Spleen (tissue), 7 donors: ENCODE data around the gene CCDC9.

ENCODE experiments used
- POLR2A ChIP-seq, 3 donors: fragments of 450-650 bp; IDR thresholded peaks; one replicate each; pipeline ENCODE4 v1.5.1; 2017; ENCODE audit warnings: antibody characterized with exemption in 3 of 3, mild to moderate bottlenecking in 1 of 3
- POLR2AphosphoS5 ChIP-seq, 3 donors: sonication (generic); formaldehyde crosslinking; IDR thresholded peaks; one replicate each; pipeline ENCODE4 v1.5.1; 2017; ENCODE audit warnings: antibody characterized with exemption in 3 of 3
- TF ChIP-seq, protein P1 (sequence below), 11 experiments: fragments of 200-600 bp in 7 of 11; fragments of 450-650 bp in 4 of 11; sonication (generic) in 4 of 11; IDR thresholded peaks in 8 of 11; conservative IDR thresholded peaks in 3 of 11; 1 replicate in 7 of 11; 2 replicates in 4 of 11; pipeline versions ENCODE4 v1.4.0 to v1.8.0; 2016 to 2021; ENCODE audit warnings: antibody characterized with exemption in 11 of 11, inconsistent platforms in 4 of 11, mild to moderate bottlenecking in 1 of 11
- donor health status: DM: no; HTN: no; CAD: no; lungs with moderate emphysema.
- donor health status: DM: no; HTN: no; CAD: no.
- donor health status: DM: no; HTN: no; CAD: no.

- TF ChIP-seq, protein P1, sequence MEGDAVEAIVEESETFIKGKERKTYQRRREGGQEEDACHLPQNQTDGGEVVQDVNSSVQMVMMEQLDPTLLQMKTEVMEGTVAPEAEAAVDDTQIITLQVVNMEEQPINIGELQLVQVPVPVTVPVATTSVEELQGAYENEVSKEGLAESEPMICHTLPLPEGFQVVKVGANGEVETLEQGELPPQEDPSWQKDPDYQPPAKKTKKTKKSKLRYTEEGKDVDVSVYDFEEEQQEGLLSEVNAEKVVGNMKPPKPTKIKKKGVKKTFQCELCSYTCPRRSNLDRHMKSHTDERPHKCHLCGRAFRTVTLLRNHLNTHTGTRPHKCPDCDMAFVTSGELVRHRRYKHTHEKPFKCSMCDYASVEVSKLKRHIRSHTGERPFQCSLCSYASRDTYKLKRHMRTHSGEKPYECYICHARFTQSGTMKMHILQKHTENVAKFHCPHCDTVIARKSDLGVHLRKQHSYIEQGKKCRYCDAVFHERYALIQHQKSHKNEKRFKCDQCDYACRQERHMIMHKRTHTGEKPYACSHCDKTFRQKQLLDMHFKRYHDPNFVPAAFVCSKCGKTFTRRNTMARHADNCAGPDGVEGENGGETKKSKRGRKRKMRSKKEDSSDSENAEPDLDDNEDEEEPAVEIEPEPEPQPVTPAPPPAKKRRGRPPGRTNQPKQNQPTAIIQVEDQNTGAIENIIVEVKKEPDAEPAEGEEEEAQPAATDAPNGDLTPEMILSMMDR (IDR thresholded peaks at IDR 0.05 in 8 of 11, conservative IDR thresholded peaks at IDR 0.05 in 3 of 11): no peak
- no peak for TF ChIP-seq POLR2AphosphoS5 (IDR thresholded peaks at IDR 0.05)
- no peak for TF ChIP-seq POLR2A (IDR thresholded peaks at IDR 0.05)
These were observed 25.5 kb upstream of the CCDC9 start, which contains the start of gene BBC3 for GRCh38 chr19:47230921-47231214.
